Regular cardiac myocyte (primary cell): ENCODE measurements around the gene AHCTF1. TPM values are rescaled to one million over a fixed set of nuclear protein-coding genes. Genes with fewer than 3 reads are reported as not detected.

ENCODE experiments used
- total RNA-seq: library from RNA; depleted of rRNA; stranded (reverse); fragments of >200 nt; gene quantifications from 2 replicates; pipeline ENCODE4 v1.2.3, GENCODE V29; 2014

Gene AHCTF1, protein sequence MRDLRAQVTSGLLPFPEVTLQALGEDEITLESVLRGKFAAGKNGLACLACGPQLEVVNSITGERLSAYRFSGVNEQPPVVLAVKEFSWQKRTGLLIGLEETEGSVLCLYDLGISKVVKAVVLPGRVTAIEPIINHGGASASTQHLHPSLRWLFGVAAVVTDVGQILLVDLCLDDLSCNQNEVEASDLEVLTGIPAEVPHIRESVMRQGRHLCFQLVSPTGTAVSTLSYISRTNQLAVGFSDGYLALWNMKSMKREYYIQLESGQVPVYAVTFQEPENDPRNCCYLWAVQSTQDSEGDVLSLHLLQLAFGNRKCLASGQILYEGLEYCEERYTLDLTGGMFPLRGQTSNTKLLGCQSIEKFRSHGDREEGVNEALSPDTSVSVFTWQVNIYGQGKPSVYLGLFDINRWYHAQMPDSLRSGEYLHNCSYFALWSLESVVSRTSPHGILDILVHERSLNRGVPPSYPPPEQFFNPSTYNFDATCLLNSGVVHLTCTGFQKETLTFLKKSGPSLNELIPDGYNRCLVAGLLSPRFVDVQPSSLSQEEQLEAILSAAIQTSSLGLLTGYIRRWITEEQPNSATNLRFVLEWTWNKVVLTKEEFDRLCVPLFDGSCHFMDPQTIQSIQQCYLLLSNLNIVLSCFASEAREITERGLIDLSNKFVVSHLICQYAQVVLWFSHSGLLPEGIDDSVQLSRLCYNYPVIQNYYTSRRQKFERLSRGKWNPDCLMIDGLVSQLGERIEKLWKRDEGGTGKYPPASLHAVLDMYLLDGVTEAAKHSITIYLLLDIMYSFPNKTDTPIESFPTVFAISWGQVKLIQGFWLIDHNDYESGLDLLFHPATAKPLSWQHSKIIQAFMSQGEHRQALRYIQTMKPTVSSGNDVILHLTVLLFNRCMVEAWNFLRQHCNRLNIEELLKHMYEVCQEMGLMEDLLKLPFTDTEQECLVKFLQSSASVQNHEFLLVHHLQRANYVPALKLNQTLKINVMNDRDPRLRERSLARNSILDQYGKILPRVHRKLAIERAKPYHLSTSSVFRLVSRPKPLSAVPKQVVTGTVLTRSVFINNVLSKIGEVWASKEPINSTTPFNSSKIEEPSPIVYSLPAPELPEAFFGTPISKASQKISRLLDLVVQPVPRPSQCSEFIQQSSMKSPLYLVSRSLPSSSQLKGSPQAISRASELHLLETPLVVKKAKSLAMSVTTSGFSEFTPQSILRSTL (N-terminal part only)
- total RNA-seq: 24.2 and 32.8 TPM in 2 replicates

DNA sequence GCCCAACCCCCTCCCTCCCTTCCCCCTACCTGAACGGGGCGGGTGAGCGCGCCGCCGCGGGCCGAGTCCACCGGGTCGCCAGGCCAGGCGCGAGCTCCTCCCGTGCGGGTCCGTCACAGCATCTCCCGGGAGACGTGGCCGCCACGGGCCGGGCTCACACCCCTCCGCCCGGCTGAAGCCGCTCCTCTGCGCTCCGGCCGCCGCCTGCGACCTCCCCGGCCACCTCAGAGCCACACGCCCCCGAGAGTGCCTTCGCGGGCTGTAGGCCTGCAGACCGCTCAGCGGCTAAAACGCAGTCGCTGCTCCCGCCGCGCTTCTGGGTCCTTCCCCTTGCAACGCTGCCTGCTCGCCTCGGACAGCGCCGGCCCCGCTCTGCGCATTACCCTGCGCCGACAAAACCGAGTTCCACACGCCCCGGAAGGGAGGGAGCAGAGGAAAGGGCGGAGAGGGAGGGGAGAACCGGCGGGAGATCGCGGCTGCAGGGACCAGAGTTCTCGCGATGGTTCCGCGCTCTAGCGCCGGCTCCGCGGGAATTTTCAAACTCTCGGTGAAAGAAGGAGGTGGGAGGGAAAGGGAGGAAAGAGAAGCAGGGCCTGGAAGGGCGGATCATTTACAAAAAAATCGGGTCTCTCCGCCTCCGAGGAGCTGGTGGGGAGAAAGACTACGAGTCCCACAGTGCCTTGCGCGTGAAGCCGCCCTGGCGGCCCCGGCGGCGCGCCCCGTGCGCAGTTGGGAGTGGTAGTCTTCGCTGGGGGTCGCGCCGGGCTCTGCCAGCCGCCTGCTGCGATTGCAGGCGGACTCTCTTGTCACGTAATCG, at the start of gene AHCTF1:
Gene AHCTF1 (minus strand): TSS at position 400 of the 817 bp plus-strand sequence. CDS start 13,578 bp downstream, outside the sequence.

Other genes starting within 250 kb of the AHCTF1 start
- gene SCCPDH, start 207.5 kb downstream of the AHCTF1 start, total RNA-seq: 47.7 and 53.3 TPM in 2 replicates
- 0.56 and 3.3 TPM in 2 replicates for gene ZNF695, start 76.1 kb upstream of the AHCTF1 start, total RNA-seq
- gene ZNF670, start 146.9 kb upstream of the AHCTF1 start, total RNA-seq: 2.3 TPM in 2 replicates
- 6.2 and 8.8 TPM in 2 replicates for gene ZNF669, start 172.4 kb upstream of the AHCTF1 start, total RNA-seq
- 41.8 and 69.6 TPM in 2 replicates for gene ZNF124, start 240.1 kb upstream of the AHCTF1 start, total RNA-seq